Activated CD4-positive, alpha-beta T cell treated with anti-CD3 and anti-CD28 coated beads, Interleukin-2, amount 10 ng/mL, durations not matched to agents 24 days and 14 days (primary cell): ENCODE data around the gene RIPOR2. TPM values are rescaled to one million over a fixed set of nuclear protein-coding genes. Genes with fewer than 3 reads are reported as not detected.
"Not testable (repeated sequence)": the region's sequence is repeated elsewhere in the genome, so short reads cannot be mapped to it uniquely, and the experiment has no call there.

ENCODE experiments used
- DNase-seq: peaks from one replicate; pipeline ENCODE4 v3.0.0; 2022
- H3K27ac Mint-ChIP-seq: one replicate; pipeline ENCODE4 v1.8.0; 2022; ENCODE audit warnings: mild to moderate bottlenecking, mixed read lengths
- H3K27me3 Mint-ChIP-seq: one replicate; pipeline ENCODE4 v1.8.0; 2022; ENCODE audit warnings: mixed read lengths
- H3K36me3 Mint-ChIP-seq: one replicate; pipeline ENCODE4 v1.8.0; 2022; ENCODE audit warnings: low read depth, mild to moderate bottlenecking, mixed read lengths
- H3K4me1 Mint-ChIP-seq: one replicate; pipeline ENCODE4 v1.8.0; 2021; ENCODE audit warnings: mixed read lengths
- H3K4me3 Mint-ChIP-seq: one replicate; pipeline ENCODE4 v1.8.0; 2022; ENCODE audit warnings: mild to moderate bottlenecking, moderate library complexity, mixed read lengths
- H3K9me3 Mint-ChIP-seq: one replicate; pipeline ENCODE4 v1.8.0; 2021; ENCODE audit warnings: mixed read lengths
- intact Hi-C: fragments of 100-400 bp; cut with micrococcal nuclease; formaldehyde crosslinking; loops from one replicate; pipeline ENCODE4 v1.15.1; 2023
- total RNA-seq: library from RNA; stranded (reverse); gene quantifications from 2 replicates; pipeline ENCODE4 v1.2.3, GENCODE V29; 2022

Gene RIPOR2
- total RNA-seq, 1 donor from 2014 or later: 25.3 TPM

- peak; percentile 52 for DNase-seq
- Mint-ChIP-seq H3K27ac (peak overlapping the region; percentile 66), H3K9me3 (peaks cover 15% of the 10 kb centered on the region), H3K4me1 (peaks cover 57% of the 10 kb centered on the region), H3K36me3 (peaks cover 27% of the 10 kb centered on the region), H3K27me3 (no peaks in the 10 kb centered on the region), H3K4me3 (peak overlapping the region; percentile 72)
- intact Hi-C loops: no loop called here
Observed at GRCh38 chr6:24940311-24940917, 4.7 kb upstream of the RIPOR2 start.

- H3K27me3 Mint-ChIP-seq: no peaks in the 10 kb centered on the region
- H3K36me3 Mint-ChIP-seq: peaks cover 4% of the 10 kb centered on the region
- intact Hi-C loops: loop anchor here (1.0 to 10.0 kb wide), 12 partner anchors 8 to 1088 kb away; a partner anchor contains a TSS
- DNase-seq: peak; percentile 90
- H3K9me3 Mint-ChIP-seq: no peaks in the 10 kb centered on the region
- peaks cover 83% of the 10 kb centered on the region for H3K4me1 Mint-ChIP-seq
- peak overlapping the region; percentile 95 for H3K27ac Mint-ChIP-seq
- peak overlapping the region; percentile 89 for H3K4me3 Mint-ChIP-seq
Observed at GRCh38 chr6:24936641-24937317, 1.0 kb upstream of the RIPOR2 start.

- peak overlapping the region; percentile 95 for H3K27ac Mint-ChIP-seq
- intact Hi-C loops: loop anchor here (2.0 to 10.0 kb wide), 3 partner anchors 137 to 1091 kb away; a partner anchor contains a TSS
Observed at GRCh38 chr6:24933868-24934401, 1.8 kb downstream of the RIPOR2 start.

DNA sequence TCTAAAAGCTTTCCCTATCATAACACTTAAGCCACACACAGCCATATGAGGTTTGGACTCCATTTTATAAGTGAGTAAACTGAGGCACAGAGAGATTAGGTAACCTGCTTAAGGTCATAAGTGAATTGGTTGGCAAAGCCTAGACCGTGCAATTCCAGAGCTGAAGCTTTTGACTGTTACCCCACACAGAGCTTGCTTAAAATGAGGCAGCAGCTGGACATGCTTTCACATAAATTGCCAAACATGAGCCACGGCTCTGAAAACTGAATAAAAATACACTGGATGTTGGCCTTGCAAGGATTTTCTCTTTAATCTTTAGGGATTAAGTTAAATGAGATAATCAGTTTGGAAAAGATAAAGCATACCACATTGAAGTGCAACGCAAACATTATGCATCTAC is 2.5 kb downstream of the RIPOR2 start:
- Mint-ChIP-seq H3K27me3 (no peaks in the 10 kb centered on the region), H3K4me3 (peak overlapping the region; percentile 89), H3K9me3 (no peaks in the 10 kb centered on the region), H3K27ac (peak overlapping the region; percentile 95), H3K36me3 (peaks cover 12% of the 10 kb centered on the region), H3K4me1 (peaks cover 85% of the 10 kb centered on the region)
- intact Hi-C loops: loop anchor here (10.0 kb wide), 2 partner anchors 208 to 1092 kb away; a partner anchor contains a TSS
- DNase-seq: peak; percentile 69

More at GRCh38 chr6:24933868-24934401, 1.8 kb downstream of the RIPOR2 start:
- H3K4me3 Mint-ChIP-seq: peak overlapping the region; percentile 89
- H3K9me3 Mint-ChIP-seq: no peaks in the 10 kb centered on the region
- H3K4me1 Mint-ChIP-seq: peaks cover 86% of the 10 kb centered on the region
- DNase-seq: peak; percentile 88
- no peaks in the 10 kb centered on the region for H3K27me3 Mint-ChIP-seq
- H3K36me3 Mint-ChIP-seq: peaks cover 10% of the 10 kb centered on the region

- H3K4me1 Mint-ChIP-seq: peaks cover 84% of the 10 kb centered on the region
- H3K27me3 Mint-ChIP-seq: no peaks in the 10 kb centered on the region
- peak; percentile 66 for DNase-seq
- peak overlapping the region; percentile 95 for H3K27ac Mint-ChIP-seq
- peak overlapping the region; percentile 89 for H3K4me3 Mint-ChIP-seq
- no peaks in the 10 kb centered on the region for H3K9me3 Mint-ChIP-seq
- H3K36me3 Mint-ChIP-seq: peaks cover 12% of the 10 kb centered on the region
- intact Hi-C loops: loop anchor here (1.0 to 10.0 kb wide), 4 partner anchors 41 to 1092 kb away; a partner anchor contains a TSS
Observed at GRCh38 chr6:24932832-24933231, 2.9 kb downstream of the RIPOR2 start.

DNA sequence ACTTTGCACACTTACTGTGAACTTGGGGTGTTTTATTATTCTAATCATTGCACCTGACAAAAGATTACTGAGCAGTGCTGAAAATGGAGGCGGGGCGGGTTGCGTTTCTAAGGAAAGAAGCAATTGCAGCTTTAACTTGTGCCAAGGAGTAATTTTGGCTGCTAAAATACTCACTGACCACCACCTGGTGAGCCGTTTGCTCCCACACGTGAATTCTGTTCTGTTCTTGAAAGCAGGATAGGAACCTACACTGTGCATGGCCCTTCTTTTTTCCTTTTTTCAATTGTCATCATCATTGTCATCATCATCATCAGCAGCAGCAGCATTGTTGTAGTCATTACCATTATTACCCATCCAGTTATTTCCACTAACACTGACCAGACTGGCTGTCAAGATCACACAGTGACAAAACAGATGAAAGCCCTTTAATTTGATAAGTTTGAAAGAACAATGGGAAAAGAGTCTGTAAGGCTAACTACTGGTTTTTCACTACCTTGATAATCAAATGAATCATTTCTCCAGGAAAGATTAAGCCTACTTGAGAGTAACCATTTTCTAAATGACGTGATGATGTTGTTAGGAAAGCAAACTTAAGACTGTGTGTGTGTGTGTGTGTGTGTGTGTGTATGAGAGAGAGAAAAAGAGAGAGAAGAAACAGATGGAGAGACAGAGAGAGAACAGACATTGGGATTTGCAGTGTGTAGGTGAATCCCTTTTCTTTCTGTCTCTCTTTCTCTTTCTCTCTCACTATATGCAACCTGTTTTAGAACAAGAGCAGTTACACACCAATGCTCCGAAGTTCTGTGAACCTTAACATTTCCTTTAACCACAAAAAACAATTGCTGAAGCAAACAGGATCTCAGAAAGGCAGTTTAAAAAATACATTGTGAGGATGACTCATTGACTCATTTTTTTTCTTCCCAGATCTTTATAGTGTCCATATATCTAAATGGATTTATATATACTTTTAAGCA is 3.8 kb downstream of the RIPOR2 start:
- Mint-ChIP-seq H3K27me3 (no peaks in the 10 kb centered on the region), H3K4me1 (peaks cover 83% of the 10 kb centered on the region), H3K27ac (peak overlapping the region; percentile 95), H3K36me3 (peaks cover 19% of the 10 kb centered on the region), H3K9me3 (peaks cover 6% of the 10 kb centered on the region), H3K4me3 (peak overlapping the region; percentile 89)
- DNase-seq: peak; percentile 74
- intact Hi-C loops: loop anchor here (1.0 to 10.0 kb wide), 4 partner anchors 42 to 1093 kb away; a partner anchor contains a TSS

DNA sequence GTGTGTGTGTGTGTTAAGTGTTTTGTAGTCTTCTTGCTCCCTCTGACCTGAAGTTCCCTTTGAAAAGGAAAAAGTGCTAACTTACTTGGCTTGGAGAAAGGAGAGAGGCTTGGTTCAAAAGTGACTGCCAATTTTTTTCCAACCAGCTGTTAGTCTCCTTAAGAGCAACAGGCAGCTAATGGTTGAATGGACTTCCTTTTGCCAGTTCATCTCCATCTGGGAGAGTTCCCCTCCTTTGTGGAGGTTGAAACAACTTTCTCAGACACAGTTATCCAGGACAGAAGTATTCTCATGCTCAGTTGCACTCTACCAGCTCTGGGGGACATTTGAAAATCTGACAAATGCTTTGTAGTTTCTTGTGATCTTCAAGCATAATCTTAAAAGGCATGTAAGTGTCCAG is 4.5 kb downstream of the RIPOR2 start:
- Mint-ChIP-seq H3K4me1 (peaks cover 81% of the 10 kb centered on the region), H3K4me3 (peak overlapping the region; percentile 89), H3K27me3 (no peaks in the 10 kb centered on the region), H3K27ac (peak overlapping the region; percentile 95), H3K36me3 (peaks cover 25% of the 10 kb centered on the region), H3K9me3 (peaks cover 6% of the 10 kb centered on the region)
- intact Hi-C loops: loop anchor here (10.0 kb wide), 2 partner anchors 206 to 1094 kb away; a partner anchor contains a TSS
- peak; percentile 62 for DNase-seq

DNA sequence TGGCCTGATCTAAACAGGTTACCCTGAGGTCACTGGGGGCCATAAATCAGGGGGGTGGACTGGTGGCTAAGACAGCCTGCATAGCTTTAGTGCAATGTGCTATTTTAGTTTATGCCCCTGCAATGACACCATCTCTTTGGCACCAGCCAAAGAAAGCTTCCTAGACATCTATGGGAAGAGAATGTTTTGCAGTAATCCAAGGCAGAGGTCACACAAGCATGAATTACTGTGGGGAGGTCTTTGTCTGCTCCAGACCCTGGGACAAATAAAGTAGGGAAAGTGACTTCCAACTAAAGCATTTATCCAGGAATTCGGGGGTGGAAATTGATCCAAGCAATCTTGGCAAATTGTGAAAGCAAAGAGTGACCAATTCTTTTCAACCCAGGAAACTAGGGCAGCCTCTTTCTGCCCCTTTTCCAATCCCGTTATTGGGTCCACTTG is 5.3 kb downstream of the RIPOR2 start:
- Mint-ChIP-seq H3K27me3 (no peaks in the 10 kb centered on the region), H3K9me3 (peaks cover 6% of the 10 kb centered on the region), H3K4me1 (peaks cover 78% of the 10 kb centered on the region), H3K27ac (peak overlapping the region; percentile 95), H3K4me3 (peak overlapping the region; percentile 89), H3K36me3 (peaks cover 26% of the 10 kb centered on the region)
- intact Hi-C loops: loop anchor here (10.0 kb wide), 2 partner anchors 206 to 1094 kb away; a partner anchor contains a TSS
- DNase-seq: no peak

- Mint-ChIP-seq H3K36me3 (peaks cover 28% of the 10 kb centered on the region), H3K9me3 (peaks cover 6% of the 10 kb centered on the region), H3K27ac (peak overlapping the region; percentile 99), H3K4me1 (peaks cover 79% of the 10 kb centered on the region), H3K27me3 (no peaks in the 10 kb centered on the region), H3K4me3 (peak overlapping the region; percentile 94)
- intact Hi-C loops: loop anchor here (2.0 kb wide), 2 partner anchors 18 to 46 kb away; no protein-coding TSS in a partner anchor
- no peak for DNase-seq
Observed at GRCh38 chr6:24929242-24929641, 6.5 kb downstream of the RIPOR2 start.

GRCh38 chr6:24927985-24928745 is 7.6 kb downstream of the RIPOR2 start:
- H3K4me3 Mint-ChIP-seq: peak overlapping the region; percentile 94
- intact Hi-C loops: loop anchor here (1.0 to 2.0 kb wide), 3 partner anchors 8 to 45 kb away; no protein-coding TSS in a partner anchor
- H3K4me1 Mint-ChIP-seq: peaks cover 76% of the 10 kb centered on the region
- no peaks in the 10 kb centered on the region for H3K27me3 Mint-ChIP-seq
- H3K36me3 Mint-ChIP-seq: peaks cover 33% of the 10 kb centered on the region
- H3K27ac Mint-ChIP-seq: peak overlapping the region; percentile 99
- H3K9me3 Mint-ChIP-seq: peaks cover 6% of the 10 kb centered on the region
- DNase-seq: no peak

- no peak for DNase-seq
- H3K36me3 Mint-ChIP-seq: peaks cover 36% of the 10 kb centered on the region
- peaks cover 75% of the 10 kb centered on the region for H3K4me1 Mint-ChIP-seq
- H3K9me3 Mint-ChIP-seq: peaks cover 6% of the 10 kb centered on the region
- H3K27me3 Mint-ChIP-seq: no peaks in the 10 kb centered on the region
- intact Hi-C loops: no loop called here
- peak overlapping the region; percentile 73 for H3K4me3 Mint-ChIP-seq
- H3K27ac Mint-ChIP-seq: peak overlapping the region; percentile 99
Observed at GRCh38 chr6:24927277-24927955, 8.3 kb downstream of the RIPOR2 start.

DNA sequence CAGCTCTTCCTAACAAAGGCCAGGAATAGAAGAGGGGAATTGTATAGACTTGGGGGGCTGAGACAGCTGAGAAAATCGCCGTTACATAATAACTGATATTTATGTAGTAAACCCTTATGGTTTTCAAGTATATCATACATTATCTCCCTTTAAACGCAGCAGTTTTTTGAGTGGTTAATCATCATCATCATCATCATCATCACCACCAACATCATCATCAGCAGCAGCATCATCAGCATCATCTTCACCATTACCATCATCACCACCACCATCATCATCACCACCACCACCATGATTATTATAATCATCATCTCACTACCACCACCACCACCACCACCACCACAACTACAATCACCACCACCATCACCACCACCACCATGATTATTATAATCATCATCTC is 9.1 kb downstream of the RIPOR2 start:
- peak overlapping the region; percentile 79 for H3K4me3 Mint-ChIP-seq
- peaks cover 72% of the 10 kb centered on the region for H3K4me1 Mint-ChIP-seq
- H3K27ac Mint-ChIP-seq: peak overlapping the region; percentile 85
- DNase-seq, H3K9me3 Mint-ChIP-seq, H3K27me3 Mint-ChIP-seq, intact Hi-C loops: not testable (repeated sequence)
- peaks cover 36% of the 10 kb centered on the region for H3K36me3 Mint-ChIP-seq
